Tibial nerve (tissue), 4 donors: ENCODE data around the gene INO80D. TPM values are rescaled to one million over a fixed set of nuclear protein-coding genes. Genes with fewer than 3 reads are reported as not detected.
"Not testable (repeated sequence)": the region's sequence is repeated elsewhere in the genome, so short reads cannot be mapped to it uniquely, and the experiment has no call there.

Experiments
- DNase-seq, 2 donors: peaks; one replicate each; pipeline ENCODE4 v3.0.0-alpha.2; 2019; ENCODE audit warnings: low spot score in 2 of 2
- H3K27ac ChIP-seq, 4 donors: fragments of 200-600 bp; sonication (generic) in 3 of 4; one replicate each; pipeline ENCODE4 v1.5.1; 2017 to 2019; ENCODE audit warnings: mild to moderate bottlenecking in 1 of 4
- H3K27me3 ChIP-seq, 2 donors: fragments of 200-600 bp; sonication (generic) in 1 of 2; one replicate each; pipeline versions ENCODE4 v1.5.1 to v1.6.0; 2017 to 2019
- H3K36me3 ChIP-seq, 3 donors: fragments of 200-600 bp; sonication (generic); one replicate each; pipeline ENCODE4 v1.5.1; 2018 to 2019
- H3K4me1 ChIP-seq, 4 donors: fragments of 200-600 bp; sonication (generic) in 3 of 4; one replicate each; pipeline ENCODE4 v1.5.1; 2017 to 2019
- H3K4me3 ChIP-seq, 4 donors: fragments of 200-600 bp; sonication (generic) in 3 of 4; one replicate each; pipeline ENCODE4 v1.5.1; 2017 to 2019; ENCODE audit warnings: mild to moderate bottlenecking in 1 of 4, moderate library complexity in 1 of 4
- H3K9me3 ChIP-seq, 4 donors: fragments of 200-600 bp; sonication (generic) in 3 of 4; one replicate each; pipeline ENCODE4 v1.5.1; 2017 to 2019
- EP300 ChIP-seq, 2 donors: sonication (generic); formaldehyde crosslinking; IDR thresholded peaks; one replicate each; pipeline ENCODE4 v1.6.1; 2017; ENCODE audit warnings: antibody characterized with exemption in 2 of 2, mild to moderate bottlenecking in 1 of 2
- POLR2A ChIP-seq, 2 donors: fragments of 450-650 bp; IDR thresholded peaks; one replicate each; pipeline ENCODE4 v1.6.1; 2017; ENCODE audit warnings: antibody characterized with exemption in 2 of 2, mild to moderate bottlenecking in 2 of 2, moderate library complexity in 2 of 2
- WGBS, 2 donors: methylation state at CpG; one replicate each; pipeline ENCODE4 v1.1.5; 2018; 5-methylcytosine and 5-hydroxymethylcytosine counted together
- total RNA-seq, 4 donors: library from RNA; depleted of rRNA; stranded (reverse); fragments of >200 nt; gene quantifications; one replicate each; pipeline ENCODE4 v1.1.0, GENCODE V29; 2016
- TF ChIP-seq, protein P1 (sequence below), 5 experiments: fragments of 200-600 bp in 3 of 5; fragments of 450-650 bp in 2 of 5; sonication (generic) in 3 of 5; IDR thresholded peaks; one replicate each; pipeline ENCODE4 v1.5.1; 2016 to 2019; ENCODE audit warnings: antibody characterized with exemption in 5 of 5, mild to moderate bottlenecking in 3 of 5, moderate library complexity in 2 of 5

The INO80D gene
- total RNA-seq, 4 donors from 2014 or later = 16.9 to 24.3 (median 20.6) TPM

DNA sequence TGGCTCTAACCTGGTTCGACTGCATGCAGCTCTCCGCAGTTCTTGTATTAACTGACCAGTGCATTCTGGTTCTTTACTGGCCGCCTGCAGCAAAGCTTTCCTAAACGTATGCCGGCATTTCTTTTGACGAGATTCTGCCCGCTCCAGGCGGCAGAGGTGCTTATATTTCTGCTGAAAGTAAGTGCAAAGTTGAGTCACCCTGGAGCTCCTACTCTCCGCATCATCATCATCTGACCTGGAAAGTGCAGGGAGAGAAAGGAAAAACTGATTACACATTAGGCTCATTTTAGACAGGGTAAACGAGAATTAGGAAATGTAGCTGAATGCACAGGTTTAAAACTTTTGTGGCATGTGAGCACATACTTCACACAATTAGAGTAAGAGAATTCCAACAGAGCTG is 57.9 kb downstream of the INO80D start:
- peaks cover 0 to 12% (median 2%) of the 10 kb centered on the region in 4 donors for H3K9me3 ChIP-seq
- H3K27ac ChIP-seq = no peak overlapping the region
- no peaks in the 10 kb centered on the region for H3K4me1 ChIP-seq
- no peak overlapping the region for H3K4me3 ChIP-seq
- TF ChIP-seq, protein P1, sequence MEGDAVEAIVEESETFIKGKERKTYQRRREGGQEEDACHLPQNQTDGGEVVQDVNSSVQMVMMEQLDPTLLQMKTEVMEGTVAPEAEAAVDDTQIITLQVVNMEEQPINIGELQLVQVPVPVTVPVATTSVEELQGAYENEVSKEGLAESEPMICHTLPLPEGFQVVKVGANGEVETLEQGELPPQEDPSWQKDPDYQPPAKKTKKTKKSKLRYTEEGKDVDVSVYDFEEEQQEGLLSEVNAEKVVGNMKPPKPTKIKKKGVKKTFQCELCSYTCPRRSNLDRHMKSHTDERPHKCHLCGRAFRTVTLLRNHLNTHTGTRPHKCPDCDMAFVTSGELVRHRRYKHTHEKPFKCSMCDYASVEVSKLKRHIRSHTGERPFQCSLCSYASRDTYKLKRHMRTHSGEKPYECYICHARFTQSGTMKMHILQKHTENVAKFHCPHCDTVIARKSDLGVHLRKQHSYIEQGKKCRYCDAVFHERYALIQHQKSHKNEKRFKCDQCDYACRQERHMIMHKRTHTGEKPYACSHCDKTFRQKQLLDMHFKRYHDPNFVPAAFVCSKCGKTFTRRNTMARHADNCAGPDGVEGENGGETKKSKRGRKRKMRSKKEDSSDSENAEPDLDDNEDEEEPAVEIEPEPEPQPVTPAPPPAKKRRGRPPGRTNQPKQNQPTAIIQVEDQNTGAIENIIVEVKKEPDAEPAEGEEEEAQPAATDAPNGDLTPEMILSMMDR (IDR thresholded peaks at IDR 0.05) = no peak
- TF ChIP-seq EP300 (IDR thresholded peaks at IDR 0.05) (no peak), POLR2A (IDR thresholded peaks at IDR 0.05) (no peak)
- WGBS, 2 donors = 89 to 93% methylated on average over 10 of the region's 10 CpGs
- H3K27me3 ChIP-seq = no peaks in the 10 kb centered on the region
- H3K36me3 ChIP-seq = peaks cover 0 to 57% (median 3%) of the 10 kb centered on the region in 3 donors
- no peak for DNase-seq

DNA sequence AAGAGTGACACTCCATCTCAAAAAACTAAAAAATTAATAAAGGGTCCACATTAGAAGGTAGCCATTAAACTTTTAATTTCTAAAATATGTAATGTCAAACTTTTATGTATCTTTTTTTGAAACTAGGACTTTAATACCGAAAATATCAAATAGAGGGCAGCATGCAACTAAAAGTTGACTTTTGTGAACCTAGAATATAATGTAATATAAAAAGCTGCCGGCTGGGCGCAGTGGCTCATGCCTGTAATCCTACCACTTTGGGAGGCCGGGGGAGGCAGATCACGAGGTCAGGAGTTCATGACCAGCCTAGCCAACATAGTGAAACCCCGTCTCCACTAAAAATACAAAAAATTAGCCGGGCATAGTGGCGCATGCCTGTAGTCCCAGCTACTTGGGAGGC is 62.8 kb downstream of the INO80D start:
- Histone ChIP-seq H3K36me3 (peaks cover 0 to 42% (median 3%) of the 10 kb centered on the region in 3 donors), H3K4me1 (no peaks in the 10 kb centered on the region), H3K4me3 (no peak overlapping the region), H3K9me3 (no peaks in the 10 kb centered on the region), H3K27ac (no peak overlapping the region), H3K27me3 (no peaks in the 10 kb centered on the region)
- WGBS, 2 donors = 68 to 77% methylated on average over 8 of the region's 8 CpGs
- TF ChIP-seq POLR2A (IDR thresholded peaks at IDR 0.05) (no peak), EP300 (IDR thresholded peaks at IDR 0.05) (no peak)
- TF ChIP-seq, protein P1 (IDR thresholded peaks at IDR 0.05) = no peak
- no peak for DNase-seq

DNA sequence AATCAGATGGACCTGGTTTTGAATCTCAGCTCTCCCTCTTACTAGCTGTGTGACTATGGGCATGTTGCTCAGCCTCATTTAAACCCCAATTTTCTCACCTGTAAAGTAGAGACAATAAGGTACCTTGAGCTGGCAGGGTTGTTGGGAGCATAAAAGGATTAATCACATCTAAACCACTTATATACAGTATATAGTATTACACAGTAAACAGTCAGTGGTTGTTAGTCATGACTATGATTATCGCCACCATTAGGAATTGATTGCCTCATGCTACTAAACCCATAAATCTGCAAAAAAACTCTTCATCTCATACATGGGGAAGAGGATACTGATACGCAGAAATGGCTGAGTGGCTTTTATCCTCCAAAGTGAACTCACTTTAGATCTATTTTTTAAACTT is 65.8 kb downstream of the INO80D start:
- Histone ChIP-seq H3K4me1 (no peaks in the 10 kb centered on the region), H3K36me3 (peaks cover 0 to 50% (median 9%) of the 10 kb centered on the region in 3 donors), H3K4me3 (no peak overlapping the region), H3K27ac (no peak overlapping the region), H3K27me3 (no peaks in the 10 kb centered on the region), H3K9me3 (no peaks in the 10 kb centered on the region)
- no peak for DNase-seq
- WGBS, 2 donors = 94 to 95% methylated on average over 2 of the region's 2 CpGs
- TF ChIP-seq, protein P1 (IDR thresholded peaks at IDR 0.05) = no peak
- TF ChIP-seq POLR2A (IDR thresholded peaks at IDR 0.05) (no peak), EP300 (IDR thresholded peaks at IDR 0.05) (no peak)

DNA sequence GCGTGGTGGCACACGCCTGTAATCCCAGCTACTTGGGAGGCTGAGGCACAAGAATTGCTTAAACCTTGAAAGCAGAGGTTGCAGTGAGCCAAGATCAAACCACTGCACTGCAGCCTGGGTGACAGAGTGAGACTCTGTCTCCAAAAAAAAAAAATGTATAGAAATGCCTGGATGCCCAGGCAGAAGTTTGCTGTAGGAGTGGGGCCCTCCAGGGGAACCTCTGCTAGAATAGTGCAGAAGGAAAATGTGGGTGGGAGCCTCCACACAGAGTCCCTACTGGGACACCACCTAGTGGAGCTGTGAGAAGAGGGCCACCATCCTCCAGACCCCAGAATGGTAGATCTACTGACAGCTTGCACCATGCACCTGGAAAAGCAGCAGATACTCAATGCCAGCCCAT is 70.2 kb downstream of the INO80D start:
- H3K4me1 ChIP-seq, H3K9me3 ChIP-seq, H3K4me3 ChIP-seq, H3K27me3 ChIP-seq, DNase-seq, H3K27ac ChIP-seq: not testable (repeated sequence)
- H3K36me3 ChIP-seq = peaks cover 0 to 70% (median 9%) of the 10 kb centered on the region in 3 donors
- WGBS, 2 donors = 100% methylated on average over 2 of the region's 2 CpGs

DNA sequence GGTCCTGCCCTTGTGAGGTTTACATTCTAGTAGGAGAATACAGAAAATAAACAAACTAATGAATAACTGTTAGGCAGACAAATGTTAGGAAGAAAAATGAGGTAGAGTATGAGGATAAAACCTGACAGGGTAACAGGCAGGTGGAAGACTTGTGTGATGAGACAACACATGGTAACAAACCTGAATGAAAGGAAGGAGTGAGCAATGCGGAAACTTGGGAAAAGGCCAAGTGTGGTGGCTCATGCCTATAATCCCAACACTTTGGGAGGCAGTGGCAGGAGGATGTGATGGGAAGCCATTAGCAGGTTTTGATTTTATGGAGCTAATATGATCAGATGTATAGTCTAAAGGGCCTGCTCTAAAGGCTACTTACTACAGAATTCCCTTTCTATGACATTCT is 74.2 kb downstream of the INO80D start:
- Histone ChIP-seq H3K4me3 (no peak overlapping the region), H3K4me1 (no peaks in the 10 kb centered on the region), H3K27me3 (no peaks in the 10 kb centered on the region), H3K9me3 (no peaks in the 10 kb centered on the region), H3K36me3 (peaks cover 0 to 73% (median 6%) of the 10 kb centered on the region in 3 donors), H3K27ac (no peak overlapping the region)
- WGBS, 2 donors = 89% methylated on average over 1 of the region's 1 CpG
- TF ChIP-seq, protein P1 (IDR thresholded peaks at IDR 0.05) = no peak
- no peak for TF ChIP-seq POLR2A (IDR thresholded peaks at IDR 0.05)
- no peak for TF ChIP-seq EP300 (IDR thresholded peaks at IDR 0.05)
- no peak for DNase-seq
